Stimulated activated CD4-positive, alpha-beta T cell treated with anti-CD3 and anti-CD28 coated beads, Interleukin-12 subunit alpha, Interleukin-12 subunit beta, amount 100 ng/mL, for 48 hours (primary cell): Measurements from ENCODE around the gene ZNF618.

Experiments used
- DNase-seq, 3 donors: peaks; one replicate each; pipeline ENCODE4 v3.0.0-alpha.2; 2020; ENCODE audit warnings: low read depth in 2 of 3, low spot score in 1 of 3

Gene ZNF618

DNA sequence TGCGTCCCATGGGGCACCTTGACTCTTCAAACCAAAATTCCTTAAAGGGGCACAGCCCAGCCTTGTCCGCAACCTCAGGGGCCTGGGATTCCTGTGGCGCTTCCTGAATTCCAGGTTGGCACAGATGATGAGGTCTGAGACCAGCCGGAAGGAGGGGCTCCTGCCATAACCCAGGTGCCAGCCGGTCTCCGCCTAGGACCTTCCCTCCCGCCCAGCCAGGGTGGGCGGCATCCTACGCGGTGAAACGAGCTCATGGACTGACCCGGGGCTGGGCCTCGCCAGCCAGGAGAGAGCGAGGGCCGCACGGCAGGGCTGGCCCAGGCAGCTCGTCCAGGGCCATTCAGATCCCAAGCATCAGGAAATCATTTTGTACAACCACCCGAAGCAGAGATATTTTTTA is 179.0 kb downstream of the ZNF618 start:
- no peak for DNase-seq

GRCh38 chr9:114055894-114056293 is 179.8 kb downstream of the ZNF618 start:
- no peak for DNase-seq

DNA sequence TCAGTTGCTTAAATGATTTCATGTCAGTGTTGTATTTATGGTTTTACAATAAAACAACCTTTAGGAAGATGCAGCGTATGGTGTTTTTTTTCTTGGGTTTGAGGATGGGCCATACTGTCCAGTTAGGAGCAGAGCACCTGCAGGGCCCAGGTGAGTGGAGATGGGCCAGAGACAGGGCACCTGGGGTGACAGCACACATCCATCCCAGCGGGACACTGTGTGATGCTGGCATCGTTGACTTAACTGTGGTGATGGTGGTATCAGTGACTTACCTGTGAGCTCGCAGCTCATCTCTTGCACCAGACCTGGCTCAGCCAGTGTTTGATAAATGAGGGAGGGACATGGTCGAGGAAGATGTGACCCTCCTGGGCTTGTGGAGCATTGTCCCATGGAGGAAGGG is 180.4 kb downstream of the ZNF618 start:
- no peak for DNase-seq

DNA sequence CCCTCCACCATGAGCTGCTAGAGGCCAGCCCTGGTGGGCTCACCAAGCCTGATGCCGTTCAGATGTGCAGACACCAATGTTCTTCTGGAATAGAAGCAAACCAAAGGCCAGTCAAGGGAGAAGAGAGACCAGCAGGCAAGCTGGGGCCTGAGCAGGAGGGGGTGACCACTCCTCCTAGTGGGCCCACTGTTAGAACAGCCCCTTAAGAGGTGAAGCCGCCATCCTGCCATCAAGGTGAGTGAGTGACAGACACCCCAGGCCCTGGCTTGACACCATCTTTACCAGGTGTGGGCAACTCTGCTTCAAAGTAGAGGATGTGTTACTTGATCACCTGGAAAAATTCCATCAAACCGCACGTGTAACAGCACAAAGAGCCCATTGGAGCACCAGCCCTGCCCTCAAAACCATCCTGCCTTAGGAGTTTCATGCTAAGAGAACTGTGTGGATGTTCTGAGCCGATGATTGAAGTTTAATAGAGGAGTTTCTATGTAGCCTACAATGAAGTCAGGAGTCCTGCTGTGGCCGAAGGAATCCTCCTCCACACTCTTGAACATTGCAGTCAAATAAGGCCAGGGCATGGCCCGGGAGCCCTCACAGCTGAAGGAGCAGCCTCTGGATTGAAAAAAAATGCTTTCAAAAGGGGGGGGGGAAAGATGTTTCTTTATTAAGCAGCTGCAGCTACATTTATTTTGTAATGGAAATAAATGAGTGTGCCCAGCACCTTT is 181.2 kb downstream of the ZNF618 start:
- no peak for DNase-seq

- no peak for DNase-seq
These were observed 182.6 kb downstream of the ZNF618 start for GRCh38 chr9:114058688-114059046.

GRCh38 chr9:114059047-114059803 is 183.1 kb downstream of the ZNF618 start:
- DNase-seq, result no peak

- no peak for DNase-seq
These were observed 184.0 kb downstream of the ZNF618 start for GRCh38 chr9:114060070-114060469.

GRCh38 chr9:114060711-114061110 is 184.6 kb downstream of the ZNF618 start:
- no peak for DNase-seq

DNA sequence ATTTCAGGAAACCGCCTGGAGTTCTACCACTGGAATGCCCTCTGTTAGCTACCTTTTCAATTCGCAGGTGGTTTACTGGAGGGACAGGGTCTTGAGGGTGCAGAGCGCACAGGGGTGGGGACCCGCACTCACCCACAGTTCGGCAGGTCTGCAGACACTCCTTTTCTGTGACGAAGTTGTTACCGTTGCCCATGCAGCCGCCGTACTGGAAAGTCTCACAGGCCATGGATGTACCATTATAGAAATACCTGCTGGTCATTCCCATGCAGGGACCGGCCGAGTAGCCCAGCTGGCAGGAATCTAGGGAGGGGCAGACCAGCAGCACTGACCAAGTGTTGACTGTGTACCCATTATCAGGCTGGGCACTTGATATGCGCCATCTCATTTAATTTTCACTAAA is 185.2 kb downstream of the ZNF618 start:
- DNase-seq, result no peak

GRCh38 chr9:114061830-114062474 is 185.8 kb downstream of the ZNF618 start:
- no peak for DNase-seq

DNA sequence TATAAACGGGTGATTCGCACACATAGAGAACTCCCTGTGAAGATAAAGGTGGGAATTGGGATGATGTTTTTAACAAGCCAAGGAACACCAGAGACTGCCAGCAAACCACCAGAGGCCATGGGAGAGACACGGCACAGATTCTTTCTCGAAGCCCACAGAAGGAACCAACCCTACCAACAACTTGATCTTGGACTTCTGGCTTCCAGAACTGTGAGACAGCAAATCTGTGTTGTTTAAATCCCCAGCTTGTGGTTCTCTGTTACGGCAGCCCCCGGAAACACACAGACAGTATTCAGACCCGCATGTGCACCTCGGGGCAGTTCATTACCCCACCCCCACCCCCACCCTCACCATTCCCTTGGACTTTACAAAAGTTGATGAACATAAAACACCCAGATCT is 189.2 kb downstream of the ZNF618 start:
- DNase-seq, result no peak

DNA sequence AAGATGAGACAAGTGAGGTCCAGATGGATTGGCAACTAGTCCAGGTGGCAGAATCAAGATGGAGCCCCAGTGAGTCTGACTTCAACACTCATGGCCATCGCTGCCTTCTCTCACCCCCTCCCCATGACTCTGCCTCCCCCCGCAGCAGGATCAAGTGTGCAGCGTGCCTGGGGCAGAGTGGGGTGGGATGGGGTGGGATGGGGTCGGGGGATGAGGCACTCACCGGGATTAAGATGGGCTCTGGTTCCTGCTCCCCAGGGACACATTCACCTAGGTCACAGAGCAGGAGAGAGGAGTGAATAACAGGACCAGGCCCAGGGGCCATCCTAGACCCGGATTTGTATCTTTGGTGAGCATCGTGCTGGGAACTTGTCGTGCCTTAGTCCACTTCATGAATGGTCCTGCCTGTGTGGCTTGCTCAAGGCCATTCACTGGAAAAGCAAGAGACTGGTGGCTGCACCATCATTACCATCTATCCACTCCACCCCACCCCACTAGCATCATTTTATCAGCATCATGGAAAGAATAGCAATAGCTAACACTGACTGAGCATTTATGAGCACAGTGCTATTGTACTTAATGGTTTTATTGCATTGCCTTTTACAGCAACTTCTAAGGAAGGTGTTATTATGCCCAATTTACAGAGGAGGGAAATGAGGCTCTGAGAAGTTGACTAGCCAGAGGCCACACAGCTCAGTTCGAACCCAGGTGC is 193.5 kb downstream of the ZNF618 start:
- DNase-seq, result no peak

- DNase-seq, result no peak
These were observed 194.3 kb downstream of the ZNF618 start for GRCh38 chr9:114070188-114071103.

DNA sequence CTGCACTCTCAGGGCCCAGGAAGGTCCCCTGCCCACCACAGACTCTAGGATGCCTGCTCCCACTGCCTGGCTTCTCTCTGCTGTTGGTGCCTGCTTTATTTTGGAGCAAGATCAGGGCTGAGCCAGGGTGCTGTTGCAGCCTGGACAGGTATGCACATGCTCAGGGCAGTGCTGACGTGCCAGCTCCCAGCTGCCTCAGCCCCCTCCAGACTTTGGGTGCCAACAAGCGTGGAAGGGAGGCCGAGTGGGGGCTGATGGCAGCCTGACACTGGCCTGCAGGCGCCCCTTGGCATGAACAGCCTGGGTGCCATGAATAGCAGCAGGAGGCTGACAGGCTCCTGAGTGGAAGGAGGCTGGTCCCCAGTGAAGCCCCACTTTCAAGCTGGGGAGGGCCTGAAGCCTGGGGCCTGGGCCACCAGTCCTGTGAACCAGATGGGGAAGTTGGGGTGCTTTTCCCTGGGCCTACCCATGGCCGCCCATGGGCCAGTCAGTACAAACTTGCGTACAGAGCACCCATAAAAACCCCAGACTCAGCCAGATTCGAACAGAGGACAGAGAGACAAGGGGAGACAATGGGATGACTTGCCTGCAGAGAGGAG is 195.2 kb downstream of the ZNF618 start:
- no peak for DNase-seq

- no peak for DNase-seq
These were observed 196.4 kb downstream of the ZNF618 start for GRCh38 chr9:114072184-114073140.

DNA sequence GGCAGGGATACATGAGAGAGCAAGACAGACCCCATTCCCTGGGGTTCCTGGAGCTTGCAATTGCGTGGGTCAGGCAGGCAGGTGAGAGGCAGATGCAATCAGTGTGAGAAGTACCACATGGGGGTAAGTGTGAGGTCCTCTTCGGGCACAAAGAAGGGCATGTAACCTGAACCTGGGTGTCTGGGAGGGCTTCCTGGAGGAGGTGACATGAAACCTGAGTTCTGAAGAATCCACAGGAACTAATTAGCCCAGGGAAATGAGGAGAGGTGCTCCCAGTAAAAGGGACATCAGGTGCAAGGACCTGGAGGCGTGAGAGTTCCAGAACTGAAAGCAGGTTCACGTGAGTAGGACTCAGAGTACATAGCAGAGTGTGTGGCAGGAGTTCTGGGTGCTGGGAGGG is 199.5 kb downstream of the ZNF618 start:
- no peak for DNase-seq

GRCh38 chr9:114076237-114077161 is 200.4 kb downstream of the ZNF618 start:
- DNase-seq, result no peak
